ENCODE results near the gene GCSH. TPM values are rescaled to one million over a fixed set of nuclear protein-coding genes. Genes with fewer than 3 reads are reported as not detected.

The GCSH gene
- total and polyA plus RNA-seq, 4 donors = 16.3 to 31.5 (median 21.7) TPM

- H3K9me3 ChIP-seq (ENCODE audit: control insufficient read depth in 4 of 4, insufficient read depth in 3 of 4, low read length in 3 of 4) = no peaks in the 10 kb centered on the region
- peaks cover 0 to 17% (median 0%) of the 10 kb centered on the region in 5 donors for H3K4me1 ChIP-seq (ENCODE audit: control insufficient read depth in 5 of 5, insufficient read depth in 5 of 5, low read length in 5 of 5)
- peak overlapping the region in 1 of 2 donors; percentile 5 for H3K9ac ChIP-seq (ENCODE audit: insufficient read depth in 1 of 2, low read length in 2 of 2)
- no peak for ATAC-seq (ENCODE audit: insufficient read depth, low FRiP score)
- DNase-seq = peak; percentile 60 to 92 (median 89)
- no peak overlapping the region for H3K4me3 ChIP-seq
- no peaks in the 10 kb centered on the region for H3K36me3 ChIP-seq (ENCODE audit: control insufficient read depth in 4 of 4, insufficient read depth in 4 of 4, low read length in 4 of 4)
- no peak for TF ChIP-seq CTCF (IDR thresholded peaks at IDR 0.05; ENCODE audit: control extremely low read depth, extremely low read depth)
- H3K27ac ChIP-seq (ENCODE audit: low read depth in 1 of 2, low read length in 1 of 2) = no peak overlapping the region
- no peaks in the 10 kb centered on the region for H3K27me3 ChIP-seq (ENCODE audit: control insufficient read depth in 3 of 3, insufficient read depth in 3 of 3, low read length in 2 of 3)
- WGBS, 2 donors = 63 to 73% methylated on average over 12 of the region's 12 CpGs
Observed at GRCh38 chr16:81136390-81137335, 40.5 kb upstream of the GCSH start.

- Histone ChIP-seq H3K9ac (ENCODE audit: insufficient read depth in 1 of 2, low read length in 2 of 2) (no peak overlapping the region), H3K4me1 (ENCODE audit: control insufficient read depth in 5 of 5, insufficient read depth in 5 of 5, low read length in 5 of 5) (no peaks in the 10 kb centered on the region), H3K9me3 (ENCODE audit: control insufficient read depth in 4 of 4, insufficient read depth in 3 of 4, low read length in 3 of 4) (no peaks in the 10 kb centered on the region), H3K4me3 (no peak overlapping the region), H3K36me3 (ENCODE audit: control insufficient read depth in 4 of 4, insufficient read depth in 4 of 4, low read length in 4 of 4) (no peaks in the 10 kb centered on the region), H3K27ac (ENCODE audit: low read depth in 1 of 2, low read length in 1 of 2) (no peak overlapping the region), H3K27me3 (ENCODE audit: control insufficient read depth in 3 of 3, insufficient read depth in 3 of 3, low read length in 2 of 3) (peaks cover 0 to 5% (median 0%) of the 10 kb centered on the region in 3 donors)
- no peak for TF ChIP-seq CTCF (IDR thresholded peaks at IDR 0.05; ENCODE audit: control extremely low read depth, extremely low read depth)
- DNase-seq = no peak
- WGBS, 2 donors = 86 to 92% methylated on average over 6 of the region's 6 CpGs
- no peak for ATAC-seq (ENCODE audit: insufficient read depth, low FRiP score)
Observed at GRCh38 chr16:81130126-81130525, 33.9 kb upstream of the GCSH start.

- no peak for ATAC-seq (ENCODE audit: insufficient read depth, low FRiP score)
- H3K27ac ChIP-seq (ENCODE audit: low read depth in 1 of 2, low read length in 1 of 2) = no peak overlapping the region
- peaks cover 0 to 5% (median 0%) of the 10 kb centered on the region in 3 donors for H3K27me3 ChIP-seq (ENCODE audit: control insufficient read depth in 3 of 3, insufficient read depth in 3 of 3, low read length in 2 of 3)
- no peaks in the 10 kb centered on the region for H3K36me3 ChIP-seq (ENCODE audit: control insufficient read depth in 4 of 4, insufficient read depth in 4 of 4, low read length in 4 of 4)
- no peak for DNase-seq
- H3K9me3 ChIP-seq (ENCODE audit: control insufficient read depth in 4 of 4, insufficient read depth in 3 of 4, low read length in 3 of 4) = no peaks in the 10 kb centered on the region
- 86 to 89% methylated on average over 16 of the region's 16 CpGs for WGBS, 2 donors
- H3K9ac ChIP-seq (ENCODE audit: insufficient read depth in 1 of 2, low read length in 2 of 2) = no peak overlapping the region
- no peak for TF ChIP-seq CTCF (IDR thresholded peaks at IDR 0.05; ENCODE audit: control extremely low read depth, extremely low read depth)
- no peaks in the 10 kb centered on the region for H3K4me1 ChIP-seq (ENCODE audit: control insufficient read depth in 5 of 5, insufficient read depth in 5 of 5, low read length in 5 of 5)
- no peak overlapping the region for H3K4me3 ChIP-seq
Observed at GRCh38 chr16:81128726-81129524, 32.7 kb upstream of the GCSH start.

All from lung (tissue), 12 donors.